ENCODE data around the gene GALNT6. TPM values are rescaled to one million over a fixed set of nuclear protein-coding genes. Genes with fewer than 3 reads are reported as not detected.

GALNT6 gene
- total RNA-seq, 1 donor from 2014 or later, result not detected

DNA sequence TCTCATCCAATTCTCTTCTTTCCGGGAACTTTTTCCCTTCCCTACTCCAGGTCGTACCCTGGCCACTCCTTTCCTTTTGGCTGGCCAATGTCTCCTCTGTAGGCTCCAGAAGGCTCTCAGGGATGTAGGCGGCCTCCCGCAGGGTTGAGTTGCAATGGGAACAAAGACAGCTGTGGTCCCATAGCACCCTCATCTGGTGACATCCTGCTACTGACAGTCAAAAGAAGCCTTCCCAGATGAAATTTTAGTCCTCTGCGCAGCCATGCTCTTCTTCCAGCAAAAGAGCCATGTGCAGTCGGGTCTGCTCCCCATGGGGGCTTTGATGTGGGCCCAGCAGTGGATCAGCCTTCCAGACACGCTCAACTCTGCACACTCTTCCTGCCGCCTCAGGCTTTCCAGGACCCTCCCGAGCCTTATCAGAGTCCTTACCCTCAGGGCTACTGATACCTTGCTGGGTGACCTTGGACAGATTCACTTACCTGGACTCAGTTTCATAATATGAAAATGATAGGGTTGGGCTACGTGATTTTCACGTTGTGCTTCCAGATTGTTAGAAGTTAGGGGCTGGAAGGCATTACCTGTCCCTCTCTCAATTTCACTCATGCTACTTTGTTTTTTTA is 39.2 kb downstream of the GALNT6 start:
- Mint-ChIP-seq H3K9me3 (no peaks in the 10 kb centered on the region), H3K4me1 (peaks cover 10% of the 10 kb centered on the region), H3K36me3 (no peaks in the 10 kb centered on the region), H3K27me3 (ENCODE audit: insufficient read depth, low read depth) (peaks cover 3% of the 10 kb centered on the region), H3K27ac (no peak overlapping the region), H3K4me3 (no peak overlapping the region)
- H3K9ac ChIP-seq, result no peak overlapping the region
- TF ChIP-seq EZH2 (IDR thresholded peaks at IDR 0.05), result no peak
- TF ChIP-seq, protein P1, sequence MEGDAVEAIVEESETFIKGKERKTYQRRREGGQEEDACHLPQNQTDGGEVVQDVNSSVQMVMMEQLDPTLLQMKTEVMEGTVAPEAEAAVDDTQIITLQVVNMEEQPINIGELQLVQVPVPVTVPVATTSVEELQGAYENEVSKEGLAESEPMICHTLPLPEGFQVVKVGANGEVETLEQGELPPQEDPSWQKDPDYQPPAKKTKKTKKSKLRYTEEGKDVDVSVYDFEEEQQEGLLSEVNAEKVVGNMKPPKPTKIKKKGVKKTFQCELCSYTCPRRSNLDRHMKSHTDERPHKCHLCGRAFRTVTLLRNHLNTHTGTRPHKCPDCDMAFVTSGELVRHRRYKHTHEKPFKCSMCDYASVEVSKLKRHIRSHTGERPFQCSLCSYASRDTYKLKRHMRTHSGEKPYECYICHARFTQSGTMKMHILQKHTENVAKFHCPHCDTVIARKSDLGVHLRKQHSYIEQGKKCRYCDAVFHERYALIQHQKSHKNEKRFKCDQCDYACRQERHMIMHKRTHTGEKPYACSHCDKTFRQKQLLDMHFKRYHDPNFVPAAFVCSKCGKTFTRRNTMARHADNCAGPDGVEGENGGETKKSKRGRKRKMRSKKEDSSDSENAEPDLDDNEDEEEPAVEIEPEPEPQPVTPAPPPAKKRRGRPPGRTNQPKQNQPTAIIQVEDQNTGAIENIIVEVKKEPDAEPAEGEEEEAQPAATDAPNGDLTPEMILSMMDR (IDR thresholded peaks at IDR 0.05), result peak; percentile 91
- peak; percentile 91 for DNase-seq (ENCODE audit: low spot score)
- H3K4me3 ChIP-seq, result no peak overlapping the region
- no peaks in the 10 kb centered on the region for H3K9me3 ChIP-seq (ENCODE audit: low read depth)
- no peaks in the 10 kb centered on the region for H3K4me1 ChIP-seq
- no peaks in the 10 kb centered on the region for H4K20me1 ChIP-seq (ENCODE audit: low read depth)
- H3K79me2 ChIP-seq (ENCODE audit: low read depth), result no peaks in the 10 kb centered on the region
- H3K36me3 ChIP-seq, result no peaks in the 10 kb centered on the region
- no peak overlapping the region for H3K27ac ChIP-seq
- no peaks in the 10 kb centered on the region for H3K27me3 ChIP-seq
- no peak overlapping the region for H3K4me2 ChIP-seq
- peak overlapping the region; percentile 27 for H2AFZ ChIP-seq (replicated peaks)
- H3F3A ChIP-seq (ENCODE audit: low read depth), result no peaks in the 10 kb centered on the region

DNA sequence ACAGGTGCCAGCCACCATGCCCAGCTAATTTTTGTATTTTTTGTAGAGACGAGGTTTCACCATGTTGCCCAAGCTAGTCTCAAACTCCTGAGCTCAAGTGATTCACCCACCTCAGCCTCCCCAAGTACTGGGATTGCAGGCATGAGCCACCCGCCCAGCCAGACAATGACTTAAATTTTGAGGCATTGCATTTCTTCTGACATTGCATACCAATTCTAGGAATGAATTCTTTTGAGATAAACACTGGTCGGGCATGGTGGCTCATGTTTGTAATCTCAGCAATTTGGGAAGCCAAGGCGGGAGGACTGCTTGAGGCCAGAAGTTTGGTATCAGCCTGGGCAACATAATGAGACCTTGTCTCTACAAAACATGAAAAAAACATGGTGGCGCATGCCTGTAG is 42.2 kb downstream of the GALNT6 start:
- TF ChIP-seq, protein P1 (IDR thresholded peaks at IDR 0.05), result no peak
- no peak for TF ChIP-seq EZH2 (IDR thresholded peaks at IDR 0.05)
- Histone ChIP-seq H3K4me3 (no peak overlapping the region), H3K36me3 (no peaks in the 10 kb centered on the region), H3K4me1 (no peaks in the 10 kb centered on the region), H2AFZ (replicated peaks) (no peak overlapping the region), H3K9me3 (ENCODE audit: low read depth) (no peaks in the 10 kb centered on the region), H3F3A (ENCODE audit: low read depth) (no peaks in the 10 kb centered on the region), H3K79me2 (ENCODE audit: low read depth) (no peaks in the 10 kb centered on the region), H4K20me1 (ENCODE audit: low read depth) (no peaks in the 10 kb centered on the region), H3K4me2 (no peak overlapping the region), H3K27ac (no peak overlapping the region), H3K9ac (no peak overlapping the region), H3K27me3 (no peaks in the 10 kb centered on the region)
- Mint-ChIP-seq H3K27ac (no peak overlapping the region), H3K4me3 (no peak overlapping the region), H3K4me1 (peaks cover 10% of the 10 kb centered on the region), H3K36me3 (no peaks in the 10 kb centered on the region), H3K9me3 (no peaks in the 10 kb centered on the region), H3K27me3 (ENCODE audit: insufficient read depth, low read depth) (no peaks in the 10 kb centered on the region)
- DNase-seq (ENCODE audit: low spot score), result no peak

DNA sequence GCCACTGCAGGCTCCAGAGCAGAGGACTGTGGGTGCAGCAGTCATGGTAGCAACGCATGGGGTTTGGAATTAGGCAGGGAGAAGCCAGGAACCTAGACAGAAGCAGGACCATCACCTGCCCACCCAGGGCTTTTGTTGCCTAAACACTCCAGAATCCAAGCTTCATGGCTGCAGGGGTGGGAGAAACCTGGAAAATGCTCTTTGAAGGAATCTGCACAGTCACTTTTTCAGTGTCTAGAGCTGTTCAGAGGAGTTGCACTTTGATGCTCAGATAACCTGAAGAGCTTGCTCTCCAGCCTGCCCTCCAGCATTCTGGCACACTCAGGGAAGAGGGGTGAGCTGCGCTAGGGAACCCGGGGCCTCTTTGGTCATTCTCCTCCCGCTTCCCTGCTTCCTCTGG is 43.1 kb downstream of the GALNT6 start:
- Histone ChIP-seq H3K4me3 (no peak overlapping the region), H3K36me3 (no peaks in the 10 kb centered on the region), H3K4me2 (no peak overlapping the region), H3K27ac (no peak overlapping the region), H3K9me3 (ENCODE audit: low read depth) (no peaks in the 10 kb centered on the region), H3K27me3 (no peaks in the 10 kb centered on the region), H3K9ac (no peak overlapping the region), H3K4me1 (no peaks in the 10 kb centered on the region), H4K20me1 (ENCODE audit: low read depth) (no peaks in the 10 kb centered on the region), H3K79me2 (ENCODE audit: low read depth) (no peaks in the 10 kb centered on the region), H2AFZ (replicated peaks) (no peak overlapping the region), H3F3A (ENCODE audit: low read depth) (no peaks in the 10 kb centered on the region)
- DNase-seq (ENCODE audit: low spot score), result no peak
- TF ChIP-seq EZH2 (IDR thresholded peaks at IDR 0.05) (no peak), EZH2phosphoT487 (IDR thresholded peaks at IDR 0.05) (no peak)
- TF ChIP-seq, protein P1 (IDR thresholded peaks at IDR 0.05), result no peak
- Mint-ChIP-seq H3K4me1 (peaks cover 10% of the 10 kb centered on the region), H3K27ac (no peak overlapping the region), H3K27me3 (ENCODE audit: insufficient read depth, low read depth) (no peaks in the 10 kb centered on the region), H3K9me3 (no peaks in the 10 kb centered on the region), H3K4me3 (no peak overlapping the region), H3K36me3 (no peaks in the 10 kb centered on the region)
